COLO668 (cell line): Measurements from ENCODE around the gene GRID1.

Source experiments
- DNase-seq: peaks from one replicate; lab custom pipeline; 2025; ENCODE audit not compliant: unreplicated experiment; lab: John Stamatoyannopoulos, UW

The GRID1 gene

GRCh38 chr10:85916286-85916685, 450.3 kb downstream of the GRID1 start:
- peak; percentile 19 for DNase-seq

GRCh38 chr10:85915245-85915846, 451.2 kb downstream of the GRID1 start:
- no peak for DNase-seq

DNA sequence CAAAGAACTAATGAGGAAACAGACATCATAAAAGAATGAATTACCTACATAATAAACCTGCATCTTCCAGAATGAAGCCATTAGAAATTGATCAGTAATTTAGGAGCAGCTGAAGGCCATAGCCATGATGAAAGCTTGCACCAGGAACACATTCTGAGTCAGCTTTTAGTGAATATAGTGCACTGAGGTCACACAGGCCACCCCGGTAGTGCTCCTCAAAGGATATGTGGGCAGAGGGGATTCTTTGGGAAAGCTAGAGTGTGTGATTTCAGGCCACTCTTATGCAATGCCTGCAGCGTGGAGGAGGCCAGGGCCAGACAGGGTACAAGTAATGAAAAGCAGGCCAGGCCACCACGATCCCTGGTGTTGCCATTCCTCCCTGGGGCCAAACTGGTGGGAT, 451.9 kb downstream of the GRID1 start:
- no peak for DNase-seq

GRCh38 chr10:85908462-85908861, 458.1 kb downstream of the GRID1 start:
- no peak for DNase-seq

GRCh38 chr10:85902051-85902450, 464.5 kb downstream of the GRID1 start:
- DNase-seq, result no peak

DNA sequence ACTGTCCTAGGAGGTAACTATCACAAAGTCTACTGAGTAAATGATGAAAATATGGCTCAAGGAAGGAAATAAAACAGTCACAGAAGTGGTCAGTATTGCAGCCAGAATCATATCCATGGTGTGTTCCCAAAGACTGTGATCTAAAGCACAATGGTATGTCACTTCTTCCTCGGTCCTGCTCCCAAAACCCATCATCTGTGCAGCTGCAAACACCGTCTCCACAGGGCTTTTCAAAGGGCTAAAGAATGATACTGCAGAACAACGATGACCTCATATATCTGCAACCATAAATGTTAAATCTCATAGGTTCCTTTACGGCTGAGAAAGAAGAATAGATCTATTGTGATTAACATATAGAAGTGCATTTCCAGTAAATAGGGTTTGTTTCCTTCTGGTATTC, 465.0 kb downstream of the GRID1 start:
- no peak for DNase-seq

DNA sequence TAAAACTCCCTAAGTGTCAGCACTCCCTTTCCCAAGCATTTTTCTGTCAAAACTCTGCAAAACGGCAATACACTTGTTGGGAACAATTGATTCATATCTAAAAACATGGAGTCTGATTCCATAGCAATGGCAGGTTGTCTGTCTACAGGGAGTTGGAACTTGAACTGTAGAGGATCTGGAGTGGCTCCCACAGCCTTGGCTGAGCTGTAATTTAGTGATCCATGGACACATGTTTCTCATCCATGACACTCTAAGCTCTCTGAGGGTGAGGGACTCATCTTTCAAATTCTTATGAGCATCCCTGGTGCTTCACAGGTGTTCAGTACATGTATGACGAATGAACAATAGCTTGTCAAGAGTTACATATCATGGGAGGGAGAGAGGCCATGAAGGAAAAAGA, 466.1 kb downstream of the GRID1 start:
- no peak for DNase-seq

DNA sequence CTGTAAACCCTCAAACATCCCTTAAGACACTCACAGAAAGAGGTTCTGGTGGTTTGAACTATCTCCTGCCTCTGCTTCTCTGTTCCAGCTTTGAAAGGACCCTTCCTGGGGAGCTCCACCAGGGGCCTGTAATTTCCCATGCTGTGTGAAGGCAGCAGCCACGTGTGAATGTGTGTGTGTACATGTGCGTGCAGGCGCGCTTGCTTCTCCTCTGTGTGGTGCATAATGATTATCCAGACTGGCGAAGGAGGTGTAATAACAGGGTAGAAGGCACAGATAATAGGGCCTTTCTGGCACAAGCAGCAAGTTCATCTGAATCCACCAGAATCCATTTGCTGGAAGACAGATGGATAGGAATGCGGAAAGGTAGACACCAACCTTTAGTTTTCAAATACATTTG, 466.5 kb downstream of the GRID1 start:
- DNase-seq, result no peak

GRCh38 chr10:85891472-85891871, 475.1 kb downstream of the GRID1 start:
- no peak for DNase-seq

DNA sequence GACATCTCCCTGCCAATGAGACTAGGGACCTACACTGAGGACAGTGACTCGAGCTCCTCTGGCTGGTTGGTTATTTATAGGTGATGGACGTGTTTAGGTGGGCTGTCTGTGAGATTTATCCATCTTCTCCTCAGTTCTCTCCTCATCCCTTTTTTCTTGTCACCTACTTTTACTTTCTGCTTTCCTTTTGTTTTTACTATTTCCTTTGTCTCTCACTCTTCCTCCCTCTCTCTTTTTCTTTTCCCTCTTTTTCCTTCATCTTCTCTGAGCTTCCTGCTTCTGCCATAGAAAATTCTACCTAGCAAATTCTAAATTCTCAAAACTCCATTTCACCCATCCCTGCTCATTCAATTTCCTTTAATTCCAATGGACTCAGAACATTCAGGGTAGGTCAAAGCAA, 478.0 kb downstream of the GRID1 start:
- no peak for DNase-seq

GRCh38 chr10:85888004-85888403, 478.6 kb downstream of the GRID1 start:
- no peak for DNase-seq

GRCh38 chr10:85874208-85874607, 492.4 kb downstream of the GRID1 start:
- no peak for DNase-seq

DNA sequence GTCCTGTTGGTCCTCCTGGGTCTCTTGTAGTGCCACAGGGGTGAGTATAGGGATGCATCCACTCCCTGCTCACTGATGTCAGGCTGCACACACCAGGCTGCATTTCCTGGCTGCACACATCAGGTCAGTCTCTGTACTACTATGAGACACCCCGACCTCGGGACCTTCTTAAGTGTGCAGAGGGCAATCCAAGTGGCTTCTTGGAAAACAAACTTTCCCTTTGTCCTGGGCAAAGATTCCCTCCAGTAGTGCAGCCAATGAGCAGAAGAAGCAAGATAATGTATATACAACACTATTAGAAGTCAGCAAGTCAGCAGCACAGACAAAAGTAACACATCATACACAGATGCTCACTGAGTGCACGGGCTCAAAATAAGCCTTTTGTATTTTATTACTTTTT, 493.5 kb downstream of the GRID1 start:
- DNase-seq, result no peak

GRCh38 chr10:85868627-85869499, 497.7 kb downstream of the GRID1 start:
- no peak for DNase-seq

DNA sequence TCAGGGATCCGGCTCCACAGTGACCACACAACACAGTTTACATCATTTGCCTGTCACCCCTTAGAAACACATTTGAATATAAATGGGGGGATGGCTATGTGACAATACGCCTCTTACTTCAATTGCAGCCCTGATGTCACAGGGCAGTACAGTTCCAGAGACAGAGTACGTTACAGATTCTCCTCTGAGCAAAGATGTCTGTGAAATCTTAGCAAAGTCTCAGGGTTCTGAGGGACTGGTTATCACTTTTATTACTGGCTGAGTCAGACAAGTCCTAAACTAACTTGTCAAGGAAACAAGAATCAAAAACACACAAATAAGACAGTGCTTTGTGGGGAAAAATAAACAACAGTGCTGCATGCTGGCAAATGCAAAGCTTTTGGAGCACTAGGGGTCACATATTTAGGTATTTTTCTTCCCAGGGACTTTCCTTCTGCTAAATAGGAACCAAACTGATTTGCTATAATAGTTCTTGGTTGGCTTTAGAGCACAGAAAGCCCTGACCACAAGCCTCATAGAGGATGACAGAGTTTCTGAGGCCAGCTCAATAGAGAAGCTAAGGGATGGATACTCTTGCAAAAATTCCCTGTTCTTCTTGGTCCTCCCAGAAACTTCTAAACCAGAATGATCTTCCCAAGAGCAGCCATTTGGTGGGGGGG, 501.6 kb downstream of the GRID1 start:
- no peak for DNase-seq

- DNase-seq, result no peak
These were observed 502.4 kb downstream of the GRID1 start for GRCh38 chr10:85864173-85864549.

GRCh38 chr10:85863301-85864172, 503.1 kb downstream of the GRID1 start:
- DNase-seq, result no peak

DNA sequence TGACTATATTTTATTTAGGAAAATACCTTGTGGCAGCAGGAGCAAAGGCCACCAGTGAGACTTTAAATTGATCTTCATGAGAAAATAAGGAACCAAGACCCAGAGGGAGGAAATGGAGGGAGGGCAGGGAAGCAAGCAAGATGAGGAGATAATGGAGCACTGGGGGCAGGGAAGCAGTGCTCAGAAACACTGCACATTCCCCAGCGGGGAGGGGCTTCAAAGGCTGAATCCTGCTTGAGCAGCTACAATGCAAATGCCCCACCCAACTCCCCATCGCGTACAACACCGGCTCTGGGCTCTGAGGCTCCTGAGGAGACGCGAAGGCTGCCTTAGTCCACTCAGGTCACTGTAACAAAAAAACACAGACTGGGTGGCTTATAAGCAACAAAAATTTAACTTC, 503.8 kb downstream of the GRID1 start:
- no peak for DNase-seq

GRCh38 chr10:85861513-85862197, 504.9 kb downstream of the GRID1 start:
- DNase-seq, result no peak

GRCh38 chr10:85859859-85860258, 506.7 kb downstream of the GRID1 start:
- DNase-seq, result no peak
